SK-N-SH (cell line): ENCODE measurements around the gene SNCAIP. TPM values are rescaled to one million over a fixed set of nuclear protein-coding genes. Genes with fewer than 3 reads are reported as not detected.

Experiments used
- CTCF ChIA-PET: fragments of 300-600, 350-600 bp; formaldehyde crosslinking; extraction: SDS; loops from one replicate; lab custom pipeline; 2021; lab: Yijun Ruan, JAX
- POLR2A ChIA-PET: fragments of 350-600 bp; sonication (Branson Sonifier 250); formaldehyde crosslinking; extraction: SDS; loops from one replicate; lab custom pipeline; 2020; ENCODE audit warnings: antibody characterized with exemption, inconsistent platforms; lab: Yijun Ruan, JAX
- DNase-seq: peaks from one replicate; pipeline ENCODE4 v3.0.0; 2012
- H2AFZ ChIP-seq: fragments of 200-600 bp; sonication (generic); 2 replicates; pipeline ENCODE4 v1.8.1; 2016; ENCODE audit warnings: antibody characterized with exemption, mild to moderate bottlenecking, low read depth
- H3F3A ChIP-seq: fragments of 200-600 bp; sonication (generic); replicated peaks from 2 replicates; pipeline ENCODE3; 2016; ENCODE audit warnings: antibody characterized with exemption, mild to moderate bottlenecking; ENCODE audit not compliant: insufficient read depth
- H3K27ac ChIP-seq, 2 experiments: fragments of 200-500 bp in 1 of 2; fragments of 200-600 bp in 1 of 2; sonication (Bioruptor generic) in 1 of 2; sonication (generic), shearing (Covaris generic) in 1 of 2; 2 replicates each; pipeline versions ENCODE4 v1.5.1 to v1.6.1; 2014 to 2016; ENCODE audit warnings: low read depth in 2 of 2, inconsistent platforms in 1 of 2, low read length in 1 of 2, mild to moderate bottlenecking in 1 of 2, mixed read lengths in 1 of 2
- H3K27me3 ChIP-seq: fragments of 200-600 bp; sonication (generic), shearing (Covaris generic); 2 replicates; pipeline ENCODE4 v1.6.1; 2016; ENCODE audit warnings: mixed run types; ENCODE audit not compliant: insufficient read depth
- H3K36me3 ChIP-seq, 2 experiments: fragments of 200-500 bp in 1 of 2; fragments of 200-600 bp in 1 of 2; sonication (Bioruptor generic) in 1 of 2; sonication (generic) in 1 of 2; replicated peaks in 1 of 2; 2 replicates each; pipeline versions ENCODE3 to v1.5.1; 2014 to 2016; ENCODE audit warnings: low read length in 1 of 2, mild to moderate bottlenecking in 1 of 2; ENCODE audit not compliant: insufficient read depth in 2 of 2, control insufficient read depth in 1 of 2
- H3K4me1 ChIP-seq, 2 experiments: fragments of 200-500 bp in 1 of 2; fragments of 200-600 bp in 1 of 2; sonication (Bioruptor generic) in 1 of 2; sonication (generic), shearing (Covaris generic) in 1 of 2; 2 replicates each; pipeline versions ENCODE4 v1.5.1 to v1.6.1; 2014 to 2016; ENCODE audit warnings: low read depth in 1 of 2, low read length in 1 of 2, mixed run types in 1 of 2; ENCODE audit not compliant: insufficient read depth in 2 of 2, control insufficient read depth in 1 of 2
- H3K4me2 ChIP-seq: fragments of 200-600 bp; sonication (generic), shearing (Covaris generic); 2 replicates; pipeline ENCODE4 v1.6.1; 2017; ENCODE audit warnings: mixed run types
- H3K4me3 ChIP-seq, 2 experiments: fragments of 200-500 bp in 1 of 2; fragments of 200-600 bp in 1 of 2; sonication (Bioruptor generic) in 1 of 2; sonication (generic), shearing (Covaris generic) in 1 of 2; 2 replicates each; pipeline versions ENCODE4 v1.5.1 to v1.8.1; 2014 to 2016; ENCODE audit warnings: low read depth in 2 of 2, inconsistent platforms in 1 of 2, low read length in 1 of 2, mild to moderate bottlenecking in 1 of 2, mixed read lengths in 1 of 2, moderate library complexity in 1 of 2
- H3K79me2 ChIP-seq: fragments of 200-600 bp; sonication (generic); 2 replicates; pipeline ENCODE4 v1.8.1; 2017; ENCODE audit warnings: mild to moderate bottlenecking; ENCODE audit not compliant: insufficient read depth
- H3K9ac ChIP-seq: fragments of 200-600 bp; sonication (generic); 2 replicates; pipeline ENCODE4 v1.6.1; 2017; ENCODE audit warnings: mixed run types
- H3K9me2 ChIP-seq: fragments of 200-600 bp; sonication (generic); 2 replicates; pipeline ENCODE4 v1.6.1; 2017; ENCODE audit warnings: mixed run types
- H3K9me3 ChIP-seq: fragments of 200-600 bp; sonication (generic); 2 replicates; pipeline ENCODE4 v1.6.1; 2017; ENCODE audit warnings: mixed run types, mild to moderate bottlenecking, moderate library complexity
- H4K20me1 ChIP-seq: fragments of 200-600 bp; sonication (generic); 2 replicates; pipeline ENCODE4 v1.6.1; 2017; ENCODE audit warnings: mild to moderate bottlenecking, mixed run types; ENCODE audit not compliant: insufficient read depth
- CHD2 ChIP-seq: fragments of 150-350 bp; IDR thresholded peaks from 2 replicates; pipeline ENCODE4 v1.6.1; 2018; ENCODE audit warnings: low read length; ENCODE audit not compliant: partially characterized antibody
- ELF1 ChIP-seq: IDR thresholded peaks from 2 replicates; pipeline ENCODE4 v1.4.0; 2012
- FOXJ3 ChIP-seq: sonication (generic); formaldehyde crosslinking; IDR thresholded peaks from 2 replicates; pipeline ENCODE4 v1.5.1; 2020; ENCODE audit warnings: mild to moderate bottlenecking, missing genetic modification reagents
- FOXM1 ChIP-seq: IDR thresholded peaks from 2 replicates; pipeline ENCODE4 v1.4.0; 2012; ENCODE audit warnings: low read depth, mild to moderate bottlenecking
- GABPA ChIP-seq: IDR thresholded peaks from 2 replicates; pipeline ENCODE4 v1.4.0; 2012; ENCODE audit warnings: low read depth, mild to moderate bottlenecking
- GATA2 ChIP-seq: sonication (generic); formaldehyde crosslinking; IDR thresholded peaks from 2 replicates; pipeline ENCODE4 v1.5.0; 2020; ENCODE audit warnings: mild to moderate bottlenecking, missing genetic modification reagents
- JUND ChIP-seq: IDR thresholded peaks from 2 replicates; pipeline ENCODE4 v1.4.0; 2012
- MEF2A ChIP-seq: IDR thresholded peaks from 2 replicates; pipeline ENCODE4 v1.4.0; 2012; ENCODE audit warnings: low read depth, borderline replicate concordance
- MXI1 ChIP-seq: IDR thresholded peaks from 2 replicates; pipeline ENCODE4 v1.6.1; 2012; ENCODE audit warnings: mild to moderate bottlenecking, low read depth, low read length, improper control_type of control experiment
- RAD21 ChIP-seq: IDR thresholded peaks from 2 replicates; pipeline ENCODE4 v1.6.1; 2012; ENCODE audit warnings: mild to moderate bottlenecking, low read length
- RCOR1 ChIP-seq: fragments of 150-350 bp; IDR thresholded peaks from 2 replicates; pipeline ENCODE4 v1.6.1; 2017; ENCODE audit warnings: antibody characterized with exemption, low read length
- RFX5 ChIP-seq: IDR thresholded peaks from 2 replicates; pipeline ENCODE4 v1.6.1; 2012; ENCODE audit warnings: mild to moderate bottlenecking, improper control_type of control experiment, low read length
- RXRA ChIP-seq: IDR thresholded peaks from 2 replicates; pipeline ENCODE4 v1.4.0; 2012; ENCODE audit warnings: low read depth, mild to moderate bottlenecking, borderline replicate concordance
- TAF1 ChIP-seq: IDR thresholded peaks from 2 replicates; pipeline ENCODE4 v1.6.1; 2012; ENCODE audit warnings: low read depth, mild to moderate bottlenecking, low read length, moderate library complexity, borderline replicate concordance
- TCF12 ChIP-seq: IDR thresholded peaks from 2 replicates; pipeline ENCODE4 v1.4.0; 2012
- TEAD4 ChIP-seq: IDR thresholded peaks from 2 replicates; pipeline ENCODE4 v1.4.0; 2012; ENCODE audit warnings: mild to moderate bottlenecking, borderline replicate concordance; ENCODE audit not compliant: insufficient read depth
- USF1 ChIP-seq: IDR thresholded peaks from 2 replicates; pipeline ENCODE4 v1.4.0; 2012; ENCODE audit warnings: low read depth, borderline replicate concordance
- ZBTB33 ChIP-seq: IDR thresholded peaks from 2 replicates; pipeline ENCODE4 v1.4.0; 2012; ENCODE audit warnings: low read depth, borderline replicate concordance
- WGBS: methylation state at CpG from one replicate; pipeline ENCODE4 v1.1.6; 2017; ENCODE audit warnings: low lambda C conversion rate; 5-methylcytosine and 5-hydroxymethylcytosine counted together
- polyA plus RNA-seq, 3 experiments: library from polyadenylated mRNA; depleted of rRNA; stranded (reverse); fragments of >200 nt; gene quantifications; 2 replicates each; pipeline ENCODE4 v1.2.3, GENCODE V29; 2012
- TF ChIP-seq, protein P1 (sequence below): IDR thresholded peaks from 2 replicates; pipeline ENCODE4 v1.4.0; 2012; ENCODE audit warnings: low read depth

SNCAIP gene
- polyA plus RNA-seq, 1 of the 3 experiments (the other 2 are of a cell fraction): not detected

GRCh38 chr5:122402955-122403685, 91.1 kb downstream of the SNCAIP start:
- no peaks in the 10 kb centered on the region for H3F3A ChIP-seq
- H3K27ac ChIP-seq: no peak overlapping the region
- TF ChIP-seq RXRA (no peak), RCOR1 (no peak), JUND (no peak), RFX5 (no peak), ZBTB33 (no peak), MEF2A (no peak), CHD2 (no peak), RAD21 (no peak), GATA2 (CRISPR knock-in tag) (no peak), FOXJ3 (CRISPR knock-in tag) (no peak), ELF1 (no peak), MXI1 (no peak), TCF12 (no peak), GABPA (no peak), FOXM1 (no peak), TAF1 (no peak), TEAD4 (no peak), USF1 (no peak)
- TF ChIP-seq, protein P1, sequence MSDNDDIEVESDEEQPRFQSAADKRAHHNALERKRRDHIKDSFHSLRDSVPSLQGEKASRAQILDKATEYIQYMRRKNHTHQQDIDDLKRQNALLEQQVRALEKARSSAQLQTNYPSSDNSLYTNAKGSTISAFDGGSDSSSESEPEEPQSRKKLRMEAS: no peak
- no peak overlapping the region for H3K4me3 ChIP-seq
- POLR2A ChIA-PET: no interaction called here
- no peaks in the 10 kb centered on the region for H4K20me1 ChIP-seq
- no peaks in the 10 kb centered on the region for H3K79me2 ChIP-seq
- peaks cover 0 to 16% of the 10 kb centered on the region in 2 experiments; a peak in 1 of 4 replicates for H3K4me1 ChIP-seq
- no peaks in the 10 kb centered on the region for H3K9me3 ChIP-seq
- H3K27me3 ChIP-seq: no peaks in the 10 kb centered on the region
- H3K9ac ChIP-seq: no peak overlapping the region
- 70% methylated on average over 6 of the region's 6 CpGs for WGBS
- H3K4me2 ChIP-seq: no peak overlapping the region
- no peak overlapping the region for H2AFZ ChIP-seq
- CTCF ChIA-PET: interaction anchor here (0.6 to 8.3 kb wide), 5 partner anchors 10 to 208 kb away, joined by 3 to 40 read pairs (median 5); no protein-coding TSS in a partner anchor
- no peaks in the 10 kb centered on the region for H3K36me3 ChIP-seq
- no peak for DNase-seq
- H3K9me2 ChIP-seq: no peaks in the 10 kb centered on the region
